Measurements from ENCODE around the gene CAPN10. TPM values are rescaled to one million over a fixed set of nuclear protein-coding genes. Genes with fewer than 3 reads are reported as not detected.

CAPN10 gene
- total RNA-seq, 1 donor: 21.0 TPM

- Histone ChIP-seq H3K9me3 (ENCODE audit: low read depth, low read length) (no peaks in the 10 kb centered on the region), H3K27me3 (ENCODE audit: insufficient read depth, low read length) (no peaks in the 10 kb centered on the region), H3K79me2 (ENCODE audit: insufficient read depth, low read length) (peaks cover 22% of the 10 kb centered on the region), H3K36me3 (ENCODE audit: insufficient read depth, low read length) (peaks cover 10% of the 10 kb centered on the region), H3K4me3 (ENCODE audit: insufficient read depth, low read length) (no peak overlapping the region), H4K20me1 (ENCODE audit: insufficient read depth, low read length) (peaks cover 12% of the 10 kb centered on the region), H3K4me1 (ENCODE audit: insufficient read depth, low read length) (peaks cover 3% of the 10 kb centered on the region), H2AFZ (ENCODE audit: low read length) (no peak overlapping the region), H3K4me2 (ENCODE audit: insufficient read depth, low read length) (no peak overlapping the region), H3K27ac (ENCODE audit: low read depth, low read length) (no peak overlapping the region)
- DNase-seq (ENCODE audit: insufficient read length, low spot score, missing footprints): no peak
- no peak for TF ChIP-seq CTCF (IDR thresholded peaks at IDR 0.05; ENCODE audit: extremely low read depth, low read depth, low read length)
Measured at GRCh38 chr2:240551288-240551687, 35.2 kb upstream of the CAPN10 start.

GRCh38 chr2:240551811-240552210 lies 34.7 kb upstream of the CAPN10 start:
- no peak for TF ChIP-seq CTCF (IDR thresholded peaks at IDR 0.05; ENCODE audit: extremely low read depth, low read depth, low read length)
- DNase-seq (ENCODE audit: insufficient read length, low spot score, missing footprints): no peak
- no peak overlapping the region for H3K4me3 ChIP-seq (ENCODE audit: insufficient read depth, low read length)
- peaks cover 10% of the 10 kb centered on the region for H3K36me3 ChIP-seq (ENCODE audit: insufficient read depth, low read length)
- H3K27me3 ChIP-seq (ENCODE audit: insufficient read depth, low read length): no peaks in the 10 kb centered on the region
- no peak overlapping the region for H2AFZ ChIP-seq (ENCODE audit: low read length)
- no peak overlapping the region for H3K27ac ChIP-seq (ENCODE audit: low read depth, low read length)
- peaks cover 3% of the 10 kb centered on the region for H3K4me1 ChIP-seq (ENCODE audit: insufficient read depth, low read length)
- H4K20me1 ChIP-seq (ENCODE audit: insufficient read depth, low read length): peaks cover 12% of the 10 kb centered on the region
- peaks cover 27% of the 10 kb centered on the region for H3K79me2 ChIP-seq (ENCODE audit: insufficient read depth, low read length)
- H3K9me3 ChIP-seq (ENCODE audit: low read depth, low read length): no peaks in the 10 kb centered on the region
- no peak overlapping the region for H3K4me2 ChIP-seq (ENCODE audit: insufficient read depth, low read length)

GRCh38 chr2:240553956-240554480 lies 32.5 kb upstream of the CAPN10 start:
- Histone ChIP-seq H3K27me3 (ENCODE audit: insufficient read depth, low read length) (no peaks in the 10 kb centered on the region), H3K36me3 (ENCODE audit: insufficient read depth, low read length) (peaks cover 10% of the 10 kb centered on the region), H4K20me1 (ENCODE audit: insufficient read depth, low read length) (peaks cover 22% of the 10 kb centered on the region), H3K4me3 (ENCODE audit: insufficient read depth, low read length) (no peak overlapping the region), H3K27ac (ENCODE audit: low read depth, low read length) (no peak overlapping the region), H3K4me1 (ENCODE audit: insufficient read depth, low read length) (peaks cover 16% of the 10 kb centered on the region), H3K9me3 (ENCODE audit: low read depth, low read length) (no peaks in the 10 kb centered on the region), H3K4me2 (ENCODE audit: insufficient read depth, low read length) (no peak overlapping the region), H3K79me2 (ENCODE audit: insufficient read depth, low read length) (peaks cover 42% of the 10 kb centered on the region), H2AFZ (ENCODE audit: low read length) (no peak overlapping the region)
- no peak for TF ChIP-seq CTCF (IDR thresholded peaks at IDR 0.05; ENCODE audit: extremely low read depth, low read depth, low read length)
- peak; percentile 53 for DNase-seq (ENCODE audit: insufficient read length, low spot score, missing footprints)

GRCh38 chr2:240554767-240555493 lies 31.6 kb upstream of the CAPN10 start:
- TF ChIP-seq CTCF (IDR thresholded peaks at IDR 0.05; ENCODE audit: extremely low read depth, low read depth, low read length): no peak
- Histone ChIP-seq H3K4me2 (ENCODE audit: insufficient read depth, low read length) (no peak overlapping the region), H4K20me1 (ENCODE audit: insufficient read depth, low read length) (peaks cover 30% of the 10 kb centered on the region), H3K9me3 (ENCODE audit: low read depth, low read length) (no peaks in the 10 kb centered on the region), H3K27me3 (ENCODE audit: insufficient read depth, low read length) (no peaks in the 10 kb centered on the region), H3K27ac (ENCODE audit: low read depth, low read length) (no peak overlapping the region), H3K4me1 (ENCODE audit: insufficient read depth, low read length) (peaks cover 25% of the 10 kb centered on the region), H3K79me2 (ENCODE audit: insufficient read depth, low read length) (peaks cover 49% of the 10 kb centered on the region), H2AFZ (ENCODE audit: low read length) (no peak overlapping the region), H3K36me3 (ENCODE audit: insufficient read depth, low read length) (peaks cover 10% of the 10 kb centered on the region), H3K4me3 (ENCODE audit: insufficient read depth, low read length) (no peak overlapping the region)
- peak; percentile 88 for DNase-seq (ENCODE audit: insufficient read length, low spot score, missing footprints)

Measured in osteoblast (primary cell).